HepG2 (cell line): ENCODE measurements around the gene IL32. TPM values are rescaled to one million over a fixed set of nuclear protein-coding genes. Genes with fewer than 3 reads are reported as not detected.

Source experiments
- AGO2 ChIP-seq: fragments of 200-400 bp; formaldehyde crosslinking; optimal IDR thresholded peaks from 2 replicates; pipeline ENCODE3; 2017; ENCODE audit warnings: mild to moderate bottlenecking, low read depth, low read length, moderate library complexity
- AHR ChIP-seq: IDR thresholded peaks from 2 replicates; pipeline ENCODE4 v1.6.1; 2018; ENCODE audit warnings: missing genetic modification reagents, missing compliant biosample characterization
- CAMTA2 ChIP-seq: sonication (generic); formaldehyde crosslinking; IDR thresholded peaks from 2 replicates; pipeline ENCODE4 v1.4.0; 2020; ENCODE audit warnings: mild to moderate bottlenecking, missing genetic modification reagents, borderline replicate concordance
- FOXK2 ChIP-seq: fragments of 450-650 bp; IDR thresholded peaks from 2 replicates; pipeline ENCODE4 v1.6.1; 2016
- HOXD1 ChIP-seq: sonication (generic); formaldehyde crosslinking; IDR thresholded peaks from 2 replicates; pipeline ENCODE4 v1.5.0; 2020; ENCODE audit warnings: missing genetic modification reagents
- KDM5B ChIP-seq: sonication (generic); formaldehyde crosslinking; IDR thresholded peaks from 2 replicates; pipeline ENCODE4 v1.4.0; 2020; ENCODE audit warnings: missing genetic modification reagents, mild to moderate bottlenecking, borderline replicate concordance
- MAF1 ChIP-seq: sonication (generic); formaldehyde crosslinking; IDR thresholded peaks from 2 replicates; pipeline ENCODE4 v1.5.0; 2020; ENCODE audit warnings: missing genetic modification reagents, borderline replicate concordance
- MED13 ChIP-seq: sonication (generic); formaldehyde crosslinking; IDR thresholded peaks from 2 replicates; pipeline ENCODE4 v1.5.0; 2020; ENCODE audit warnings: missing genetic modification reagents
- MZF1 ChIP-seq: sonication (generic); formaldehyde crosslinking; IDR thresholded peaks from 2 replicates; pipeline ENCODE4 v1.8.1; 2023; ENCODE audit warnings: mild to moderate bottlenecking, missing genetic modification reagents, borderline replicate concordance
- RBM22 ChIP-seq: fragments of 200-400 bp; formaldehyde crosslinking; optimal IDR thresholded peaks from 2 replicates; pipeline ENCODE3; 2017; ENCODE audit warnings: mild to moderate bottlenecking, low read length, moderate library complexity
- RORA ChIP-seq: sonication (generic); formaldehyde crosslinking; IDR thresholded peaks from 2 replicates; pipeline ENCODE4 v1.5.0; 2020; ENCODE audit warnings: mild to moderate bottlenecking, missing genetic modification reagents, moderate library complexity
- RXRB ChIP-seq: IDR thresholded peaks from 2 replicates; pipeline ENCODE4 v1.6.1; 2016; ENCODE audit warnings: borderline replicate concordance, missing genetic modification reagents, missing compliant biosample characterization
- SALL1 ChIP-seq: sonication (generic); formaldehyde crosslinking; IDR thresholded peaks from 2 replicates; pipeline ENCODE4 v1.8.0; 2022; ENCODE audit warnings: mild to moderate bottlenecking, missing genetic modification reagents
- XBP1 ChIP-seq: sonication (generic); formaldehyde crosslinking; IDR thresholded peaks from 2 replicates; pipeline ENCODE4 v1.5.0; 2020; ENCODE audit warnings: missing genetic modification reagents
- ZFP36 ChIP-seq: fragments of 150-350 bp; IDR thresholded peaks from 2 replicates; pipeline ENCODE4 v1.6.1; 2018; ENCODE audit warnings: borderline replicate concordance, low read length, low read depth; ENCODE audit not compliant: partially characterized antibody
- ZNF124 ChIP-seq: sonication (generic); formaldehyde crosslinking; IDR thresholded peaks from 2 replicates; pipeline ENCODE4 v1.4.0; 2020; ENCODE audit warnings: missing genetic modification reagents
- ZNF343 ChIP-seq: sonication (generic); formaldehyde crosslinking; IDR thresholded peaks from 2 replicates; pipeline ENCODE4 v1.4.0; 2020; ENCODE audit warnings: mild to moderate bottlenecking, missing genetic modification reagents
- ZNF350 ChIP-seq: sonication (generic); formaldehyde crosslinking; IDR thresholded peaks from 2 replicates; pipeline ENCODE4 v1.4.0; 2020; ENCODE audit warnings: mild to moderate bottlenecking, low read depth, missing genetic modification reagents, borderline replicate concordance
- ZNF670 ChIP-seq: sonication (generic); formaldehyde crosslinking; IDR thresholded peaks from 2 replicates; pipeline ENCODE4 v1.8.0; 2022; ENCODE audit warnings: mild to moderate bottlenecking, missing genetic modification reagents, borderline replicate concordance
- ZNF773 ChIP-seq: sonication (generic); formaldehyde crosslinking; IDR thresholded peaks from 2 replicates; pipeline ENCODE4 v1.4.0; 2020; ENCODE audit warnings: missing genetic modification reagents, borderline replicate concordance
- ZNF83 ChIP-seq: sonication (generic); formaldehyde crosslinking; IDR thresholded peaks from 2 replicates; pipeline ENCODE4 v1.4.0; 2020; ENCODE audit warnings: missing genetic modification reagents, mild to moderate bottlenecking, borderline replicate concordance
- ZSCAN12 ChIP-seq: sonication (generic); formaldehyde crosslinking; IDR thresholded peaks from 2 replicates; pipeline ENCODE4 v1.9.0; 2021; ENCODE audit warnings: mild to moderate bottlenecking, missing genetic modification reagents
- polyA plus RNA-seq, 8 experiments: library from polyadenylated mRNA; depleted of rRNA in 3 of 8; stranded (reverse) in 7 of 8; unstranded in 1 of 8; fragments of >200 nt; fragmentation: Illumina TruSeq in 4 of 8; extraction: Trizol in 4 of 8; gene quantifications; 2 replicates each; pipeline versions ENCODE4 v1.2.1 to v1.2.3, GENCODE V29; 2011 to 2016; ENCODE audit warnings: low read depth in 4 of 8, missing spikeins in 1 of 8, mixed read lengths in 1 of 8; ENCODE audit not compliant: insufficient read depth in 1 of 8
- total RNA-seq, 5 experiments: library from RNA; depleted of rRNA; stranded (reverse); fragments of >200 nt; fragmentation: Illumina TruSeq; extraction: Trizol; gene quantifications; 2 replicates each; pipeline ENCODE4 v1.2.3, GENCODE V29; 2016; ENCODE audit warnings: low read depth in 1 of 5
- TF ChIP-seq, protein P1 (sequence below): sonication (generic); formaldehyde crosslinking; conservative IDR thresholded peaks from 2 replicates; pipeline ENCODE4 v1.8.0; 2022; ENCODE audit warnings: mild to moderate bottlenecking, moderate library complexity, missing genetic modification reagents
- TF ChIP-seq, protein P2 (sequence below): sonication (generic); formaldehyde crosslinking; conservative IDR thresholded peaks from 2 replicates; pipeline ENCODE4 v1.4.0; 2020; ENCODE audit warnings: mild to moderate bottlenecking, missing genetic modification reagents, moderate library complexity
- TF ChIP-seq, protein P3 (sequence below): sonication (generic); formaldehyde crosslinking; IDR thresholded peaks from 2 replicates; pipeline ENCODE4 v1.8.1; 2023; ENCODE audit warnings: mild to moderate bottlenecking, moderate library complexity, missing genetic modification reagents

Gene IL32
- total and polyA plus RNA-seq, 2 of the 13 experiments (the other 11 are each of a cell fraction or from before 2014, with no cell fraction given): 115 to 165 TPM

DNA sequence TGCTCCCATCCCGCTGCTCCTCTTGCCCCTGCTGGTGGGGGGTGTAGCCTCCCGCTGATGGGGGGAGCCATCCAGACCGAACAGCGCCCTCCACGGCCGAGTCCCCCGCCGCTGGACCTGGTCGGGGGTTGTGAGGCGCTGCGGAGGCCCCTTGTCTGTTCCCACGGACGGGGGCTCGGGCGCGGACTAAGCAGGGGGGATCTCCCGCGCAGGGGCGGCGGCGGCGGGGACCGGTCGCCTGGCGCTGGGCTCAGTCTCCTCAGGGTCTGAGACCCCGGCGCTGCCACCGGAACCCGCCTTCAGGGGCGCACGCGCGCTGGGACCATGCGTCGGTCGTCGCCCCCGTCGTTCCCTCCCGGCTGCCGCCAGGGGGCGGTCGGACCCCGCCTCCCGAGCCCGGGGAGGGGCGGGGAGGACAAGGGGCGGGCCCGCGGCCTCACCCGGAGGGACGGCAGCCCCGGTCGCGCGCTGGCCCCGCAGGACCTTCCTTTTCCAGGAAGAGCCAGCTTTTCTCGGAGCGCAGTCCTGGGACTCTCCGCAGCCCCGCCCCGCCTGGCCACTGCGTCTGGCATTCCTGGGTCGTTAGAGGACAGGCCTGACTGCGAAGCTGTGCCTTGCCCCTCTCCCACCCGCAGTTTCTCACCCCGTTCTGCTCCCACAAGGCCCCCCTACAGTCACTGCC, 6.3 kb upstream of the IL32 start (continued):
- TF ChIP-seq ZNF773 (CRISPR knock-in tag) (peak; percentile 37; the same call in 1 of the 2 replicates), RORA (CRISPR knock-in tag) (no peak), KDM5B (CRISPR knock-in tag) (peak; percentile 75; the same call in 1 of the 2 replicates), MED13 (CRISPR knock-in tag) (no peak), RBM22 (no peak), XBP1 (CRISPR knock-in tag) (no peak), AGO2 (no peak), FOXK2 (no peak), ZNF343 (CRISPR knock-in tag) (peak; percentile 47; the same call in 1 of the 2 replicates), MZF1 (CRISPR knock-in tag) (peak; percentile 21; the same call in 1 of the 2 replicates), RXRB (CRISPR knock-in tag) (peak; percentile 79), ZSCAN12 (no peak), ZNF350 (CRISPR knock-in tag) (0 out of 2 replicates have a peak, but pooled peaks have one; percentile 20), CAMTA2 (CRISPR knock-in tag) (peak; percentile 30; the same call in 1 of the 2 replicates), ZNF670 (CRISPR knock-in tag) (no peak; the same call in 1 of the 2 replicates), MAF1 (0 out of 2 replicates have a peak, but pooled peaks have one; percentile 24), HOXD1 (CRISPR knock-in tag) (no peak), ZNF83 (CRISPR knock-in tag) (0 out of 2 replicates have a peak, but pooled peaks have one; percentile 6), AHR (CRISPR knock-in tag) (no peak), SALL1 (peak; percentile 76; the same call in 1 of the 2 replicates), ZNF124 (CRISPR knock-in tag) (peak; percentile 42; the same call in 1 of the 2 replicates), ZFP36 (no peak)
- TF ChIP-seq, protein P1, sequence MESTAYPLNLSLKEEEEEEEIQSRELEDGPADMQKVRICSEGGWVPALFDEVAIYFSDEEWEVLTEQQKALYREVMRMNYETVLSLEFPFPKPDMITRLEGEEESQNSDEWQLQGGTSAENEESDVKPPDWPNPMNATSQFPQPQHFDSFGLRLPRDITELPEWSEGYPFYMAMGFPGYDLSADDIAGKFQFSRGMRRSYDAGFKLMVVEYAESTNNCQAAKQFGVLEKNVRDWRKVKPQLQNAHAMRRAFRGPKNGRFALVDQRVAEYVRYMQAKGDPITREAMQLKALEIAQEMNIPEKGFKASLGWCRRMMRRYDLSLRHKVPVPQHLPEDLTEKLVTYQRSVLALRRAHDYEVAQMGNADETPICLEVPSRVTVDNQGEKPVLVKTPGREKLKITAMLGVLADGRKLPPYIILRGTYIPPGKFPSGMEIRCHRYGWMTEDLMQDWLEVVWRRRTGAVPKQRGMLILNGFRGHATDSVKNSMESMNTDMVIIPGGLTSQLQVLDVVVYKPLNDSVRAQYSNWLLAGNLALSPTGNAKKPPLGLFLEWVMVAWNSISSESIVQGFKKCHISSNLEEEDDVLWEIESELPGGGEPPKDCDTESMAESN: no peak
- TF ChIP-seq, protein P2, sequence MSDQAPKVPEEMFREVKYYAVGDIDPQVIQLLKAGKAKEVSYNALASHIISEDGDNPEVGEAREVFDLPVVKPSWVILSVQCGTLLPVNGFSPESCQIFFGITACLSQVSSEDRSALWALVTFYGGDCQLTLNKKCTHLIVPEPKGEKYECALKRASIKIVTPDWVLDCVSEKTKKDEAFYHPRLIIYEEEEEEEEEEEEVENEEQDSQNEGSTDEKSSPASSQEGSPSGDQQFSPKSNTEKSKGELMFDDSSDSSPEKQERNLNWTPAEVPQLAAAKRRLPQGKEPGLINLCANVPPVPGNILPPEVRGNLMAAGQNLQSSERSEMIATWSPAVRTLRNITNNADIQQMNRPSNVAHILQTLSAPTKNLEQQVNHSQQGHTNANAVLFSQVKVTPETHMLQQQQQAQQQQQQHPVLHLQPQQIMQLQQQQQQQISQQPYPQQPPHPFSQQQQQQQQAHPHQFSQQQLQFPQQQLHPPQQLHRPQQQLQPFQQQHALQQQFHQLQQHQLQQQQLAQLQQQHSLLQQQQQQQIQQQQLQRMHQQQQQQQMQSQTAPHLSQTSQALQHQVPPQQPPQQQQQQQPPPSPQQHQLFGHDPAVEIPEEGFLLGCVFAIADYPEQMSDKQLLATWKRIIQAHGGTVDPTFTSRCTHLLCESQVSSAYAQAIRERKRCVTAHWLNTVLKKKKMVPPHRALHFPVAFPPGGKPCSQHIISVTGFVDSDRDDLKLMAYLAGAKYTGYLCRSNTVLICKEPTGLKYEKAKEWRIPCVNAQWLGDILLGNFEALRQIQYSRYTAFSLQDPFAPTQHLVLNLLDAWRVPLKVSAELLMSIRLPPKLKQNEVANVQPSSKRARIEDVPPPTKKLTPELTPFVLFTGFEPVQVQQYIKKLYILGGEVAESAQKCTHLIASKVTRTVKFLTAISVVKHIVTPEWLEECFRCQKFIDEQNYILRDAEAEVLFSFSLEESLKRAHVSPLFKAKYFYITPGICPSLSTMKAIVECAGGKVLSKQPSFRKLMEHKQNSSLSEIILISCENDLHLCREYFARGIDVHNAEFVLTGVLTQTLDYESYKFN (CRISPR knock-in tag): peak; percentile 64
- TF ChIP-seq, protein P3, sequence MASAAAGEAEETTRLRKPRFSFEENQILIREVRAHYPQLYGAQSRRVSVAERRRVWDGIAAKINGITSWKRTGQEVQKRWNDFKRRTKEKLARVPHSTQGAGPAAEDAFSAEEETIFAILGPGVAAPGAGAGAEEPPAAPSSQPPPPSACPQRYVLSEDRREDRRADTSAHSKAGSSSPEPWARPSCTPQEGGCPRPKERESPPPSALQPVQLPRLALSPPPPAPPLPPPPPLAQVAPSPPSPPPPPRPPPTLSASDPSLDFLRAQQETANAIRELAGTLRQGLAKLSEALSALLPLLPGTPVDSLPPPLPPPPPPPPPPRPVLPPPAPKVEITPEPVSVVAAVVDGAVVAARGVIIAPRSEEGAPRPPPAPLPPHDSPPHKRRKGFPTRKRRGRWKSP: peak; percentile 78
